ENCODE results near the gene PIP4K2B.
A peak's percentile ranks its signal among the peaks of the same experiment; 100 is the strongest.
"Not testable (repeated sequence)": the region's sequence is repeated elsewhere in the genome, so short reads cannot be mapped to it uniquely, and the experiment has no call there.

PIP4K2B gene

GRCh38 chr17:38799501-38800236, at the start of gene PIP4K2B:
Gene PIP4K2B, minus strand, starts transcription at chr17:38799556. Its CDS starts 132 bp downstream, at chr17:38799424.
- peak; percentile 92 for DNase-seq

- DNase-seq, result no peak
These were observed 49.2 kb upstream of the PIP4K2B start for GRCh38 chr17:38848557-38848891.

GRCh38 chr17:38844261-38844757, 45.0 kb upstream of the PIP4K2B start:
- no peak for DNase-seq

DNA sequence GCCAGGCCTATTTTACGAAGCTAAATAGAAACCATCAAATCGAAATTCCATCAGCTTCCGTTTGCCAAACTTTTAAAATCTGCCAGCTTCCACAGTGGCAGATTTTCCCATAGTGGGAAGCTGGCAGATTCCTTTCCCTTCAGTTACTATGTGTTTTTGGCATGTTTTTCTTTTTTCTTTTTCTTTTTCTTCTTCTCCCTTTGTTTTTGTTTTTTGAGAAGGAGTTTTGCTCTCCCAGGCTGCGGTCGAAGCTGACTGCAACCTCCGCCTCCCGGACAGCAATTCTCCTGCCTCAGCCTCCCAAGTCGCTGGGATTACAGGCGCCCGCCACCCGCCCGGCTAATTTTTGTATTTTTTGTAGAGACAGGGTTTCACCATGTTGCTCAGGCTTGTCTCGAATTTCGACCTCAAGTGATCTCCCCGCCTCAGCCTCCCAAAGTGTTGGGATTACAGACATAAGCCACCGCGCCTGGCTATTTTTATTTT, 26.4 kb upstream of the PIP4K2B start:
- no peak for DNase-seq

GRCh38 chr17:38824899-38825761, 25.8 kb upstream of the PIP4K2B start, which contains the start of gene CWC25:
Gene CWC25, minus strand, starts transcription at chr17:38825321. Its CDS starts 138 bp downstream, at chr17:38825183.
- peak; percentile 98 for DNase-seq

- peak; percentile 34 for DNase-seq
These were observed 16.3 kb upstream of the PIP4K2B start for GRCh38 chr17:38815576-38816193.

DNA sequence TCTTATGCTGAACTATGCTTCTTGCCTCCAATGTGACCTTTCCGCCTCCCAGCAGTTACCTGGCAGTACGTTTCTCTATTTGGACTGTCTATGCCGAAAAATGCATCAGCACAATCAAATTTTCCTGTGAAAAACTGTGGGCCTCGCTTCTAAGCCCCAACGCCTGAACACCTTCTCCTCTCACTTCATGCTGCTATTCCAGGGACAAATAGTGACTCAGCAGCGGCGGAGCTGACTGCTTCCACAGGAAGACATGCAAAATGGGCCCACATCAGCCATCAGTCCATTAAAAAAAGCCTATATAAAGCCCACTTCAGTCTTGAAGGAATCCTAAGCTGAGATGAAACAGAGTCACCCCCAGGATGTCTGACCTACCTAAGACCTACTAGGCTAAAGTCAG, 10.5 kb upstream of the PIP4K2B start:
- DNase-seq, result no peak

GRCh38 chr17:38800237-38800760, 943 bp upstream of the PIP4K2B start:
- no peak for DNase-seq

DNA sequence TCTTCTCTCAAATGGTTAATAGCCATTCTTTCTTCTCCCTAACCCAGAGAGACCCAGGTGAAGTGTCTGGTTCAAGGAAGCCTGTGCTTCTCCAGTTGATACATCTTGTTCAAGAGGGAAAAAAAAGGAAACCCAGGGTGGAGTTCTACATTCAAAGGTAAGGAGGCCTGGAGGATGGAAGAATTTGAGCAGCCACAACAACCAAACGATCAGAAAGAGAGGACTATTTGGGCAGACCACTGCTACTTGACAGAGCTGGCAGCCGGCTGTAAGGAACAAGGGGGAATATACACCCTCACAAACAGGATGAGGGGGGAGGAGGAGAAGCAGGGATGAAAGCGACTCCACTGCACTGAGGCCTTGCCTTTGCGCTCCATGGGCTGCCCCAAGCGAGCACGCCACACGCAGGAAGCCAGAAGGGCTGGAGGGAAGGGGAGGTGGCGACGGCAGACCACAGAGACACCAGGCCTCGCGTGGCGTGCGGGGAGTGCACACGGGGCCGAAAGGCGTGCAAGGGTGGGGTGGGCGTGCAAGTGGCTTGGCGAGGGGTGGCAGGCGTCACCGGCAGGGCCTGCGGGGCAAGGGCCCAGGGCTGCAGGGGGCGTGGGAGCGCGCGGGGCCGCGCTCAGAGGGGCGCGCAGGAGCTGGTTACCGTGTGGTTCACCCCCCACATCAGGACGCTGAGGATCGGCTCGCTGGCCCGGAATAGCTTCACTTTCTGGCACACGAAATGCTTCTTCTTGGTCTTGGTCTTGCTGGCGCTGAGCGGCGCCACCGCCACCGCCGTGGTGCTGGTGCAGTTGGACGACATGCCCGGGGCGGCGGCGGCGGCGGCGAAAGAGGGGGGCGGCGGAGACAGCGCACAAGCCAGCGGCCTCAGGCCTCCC, 499 bp downstream of the PIP4K2B start:
- peak; percentile 60 for DNase-seq

DNA sequence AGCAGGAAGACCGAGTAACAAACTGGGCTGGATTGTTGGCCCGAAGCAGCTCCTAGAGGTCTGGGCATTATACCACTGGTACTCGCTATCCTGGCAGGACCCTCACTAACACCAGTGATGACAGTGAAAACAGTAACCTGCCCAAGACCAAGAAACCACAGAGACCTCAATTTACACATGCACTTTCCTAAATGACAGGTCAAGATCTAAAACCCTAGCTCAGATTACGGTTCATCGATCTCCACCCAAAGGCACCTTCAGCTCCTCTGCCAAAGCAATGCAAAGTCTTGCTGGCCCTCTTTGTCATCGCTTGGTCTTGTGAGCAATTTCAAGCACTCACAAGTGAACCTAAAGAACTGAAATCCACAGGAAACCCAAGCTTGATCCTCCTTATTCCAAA, 1.5 kb downstream of the PIP4K2B start:
- DNase-seq, result no peak

DNA sequence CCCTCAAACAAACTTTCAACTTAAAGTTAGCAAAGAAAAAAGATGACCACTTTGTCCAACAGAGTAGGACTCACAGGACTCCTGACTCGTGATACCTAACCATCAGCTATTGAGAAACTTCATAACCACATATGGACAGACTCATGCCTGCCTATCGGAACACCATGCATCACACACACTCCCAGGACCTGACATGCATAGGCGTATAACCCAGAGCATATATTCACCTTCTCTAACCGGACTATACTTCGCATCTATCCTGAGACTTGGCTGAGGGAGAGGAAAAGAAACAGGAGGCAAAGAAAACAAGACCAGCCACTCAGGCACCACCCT, 2.2 kb downstream of the PIP4K2B start:
- no peak for DNase-seq

GRCh38 chr17:38796451-38797157, 2.8 kb downstream of the PIP4K2B start:
- no peak for DNase-seq

GRCh38 chr17:38794221-38794620, 5.1 kb downstream of the PIP4K2B start:
- no peak for DNase-seq

GRCh38 chr17:38791162-38791561, 8.2 kb downstream of the PIP4K2B start:
- no peak for DNase-seq

- not testable (repeated sequence) for DNase-seq
These were observed 9.1 kb downstream of the PIP4K2B start for GRCh38 chr17:38790148-38790707.

DNA sequence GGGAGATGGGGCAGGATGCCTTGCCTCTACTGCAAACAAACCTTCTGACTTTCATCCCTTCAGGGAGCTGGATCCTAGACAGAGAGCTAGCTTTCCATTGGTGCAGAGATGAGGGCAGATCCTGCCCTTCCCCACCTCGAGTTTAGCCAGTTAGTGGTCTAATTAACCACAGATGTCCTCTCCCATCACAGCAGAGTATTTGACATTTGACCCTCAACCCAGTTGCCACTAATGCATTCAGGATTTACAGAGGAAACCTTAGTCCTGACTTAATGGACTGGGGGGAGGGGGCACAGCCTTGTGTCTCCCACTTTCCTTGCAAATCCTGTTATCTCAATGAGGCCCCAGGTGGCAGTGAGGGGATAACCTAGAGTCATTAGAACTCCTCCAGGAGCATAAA, 10.2 kb downstream of the PIP4K2B start:
- no peak for DNase-seq

DNA sequence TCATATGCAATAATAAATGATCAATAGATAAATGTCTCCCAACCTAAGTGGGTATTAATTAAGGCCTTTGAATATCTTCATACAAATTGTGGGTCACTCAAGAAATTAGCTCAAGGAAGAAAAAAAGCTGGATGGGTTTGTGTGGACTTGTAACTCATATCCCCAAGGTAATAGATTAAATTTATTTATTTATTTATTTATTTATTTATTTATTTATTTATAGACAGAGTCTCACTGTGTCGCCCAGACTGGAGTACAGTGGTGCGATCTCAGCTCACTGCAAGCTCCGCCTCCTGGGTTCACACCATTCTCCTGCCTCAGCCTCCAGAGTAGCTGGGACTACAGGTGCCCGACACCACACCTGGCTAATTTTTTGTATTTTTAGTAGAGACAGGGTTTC, 11.4 kb downstream of the PIP4K2B start:
- not testable (repeated sequence) for DNase-seq

DNA sequence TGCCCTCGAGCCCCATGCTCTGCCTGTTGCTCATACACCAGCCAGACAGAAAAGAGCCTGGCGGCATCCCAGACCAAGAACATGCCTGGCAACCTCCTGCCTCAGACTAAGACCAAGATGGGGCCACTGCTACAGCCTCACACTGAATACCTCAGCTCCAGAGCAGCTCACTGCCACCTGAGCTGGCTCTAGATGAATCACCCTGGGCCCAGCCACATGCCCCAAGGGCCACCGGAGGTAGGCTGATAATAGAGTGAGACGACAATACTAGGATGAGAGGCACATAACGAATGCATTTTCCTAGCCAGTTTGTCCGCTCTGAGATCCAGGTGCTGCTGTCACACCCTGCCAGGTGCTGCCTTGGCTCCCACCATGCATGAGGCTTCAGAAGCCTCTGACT, 13.0 kb downstream of the PIP4K2B start:
- no peak for DNase-seq

DNA sequence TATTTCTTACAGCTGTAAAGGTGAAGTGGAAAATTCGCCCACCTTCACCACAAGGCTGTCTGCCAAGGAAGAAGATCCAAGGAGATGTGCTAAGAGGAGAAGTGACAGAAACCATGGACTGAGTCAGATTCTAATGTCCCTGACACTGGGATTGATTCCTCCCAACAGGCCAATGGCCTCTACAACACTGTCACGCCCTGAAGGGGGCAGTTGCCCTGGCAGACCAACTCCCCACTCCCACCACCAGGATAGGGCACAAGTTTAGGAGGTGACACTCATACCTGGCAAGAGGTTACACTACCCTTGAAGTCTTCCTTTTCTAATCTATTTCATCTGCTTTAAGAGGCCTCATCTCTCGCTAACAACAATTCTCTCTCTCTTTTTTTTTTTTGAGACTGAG, 16.1 kb downstream of the PIP4K2B start:
- no peak for DNase-seq

DNA sequence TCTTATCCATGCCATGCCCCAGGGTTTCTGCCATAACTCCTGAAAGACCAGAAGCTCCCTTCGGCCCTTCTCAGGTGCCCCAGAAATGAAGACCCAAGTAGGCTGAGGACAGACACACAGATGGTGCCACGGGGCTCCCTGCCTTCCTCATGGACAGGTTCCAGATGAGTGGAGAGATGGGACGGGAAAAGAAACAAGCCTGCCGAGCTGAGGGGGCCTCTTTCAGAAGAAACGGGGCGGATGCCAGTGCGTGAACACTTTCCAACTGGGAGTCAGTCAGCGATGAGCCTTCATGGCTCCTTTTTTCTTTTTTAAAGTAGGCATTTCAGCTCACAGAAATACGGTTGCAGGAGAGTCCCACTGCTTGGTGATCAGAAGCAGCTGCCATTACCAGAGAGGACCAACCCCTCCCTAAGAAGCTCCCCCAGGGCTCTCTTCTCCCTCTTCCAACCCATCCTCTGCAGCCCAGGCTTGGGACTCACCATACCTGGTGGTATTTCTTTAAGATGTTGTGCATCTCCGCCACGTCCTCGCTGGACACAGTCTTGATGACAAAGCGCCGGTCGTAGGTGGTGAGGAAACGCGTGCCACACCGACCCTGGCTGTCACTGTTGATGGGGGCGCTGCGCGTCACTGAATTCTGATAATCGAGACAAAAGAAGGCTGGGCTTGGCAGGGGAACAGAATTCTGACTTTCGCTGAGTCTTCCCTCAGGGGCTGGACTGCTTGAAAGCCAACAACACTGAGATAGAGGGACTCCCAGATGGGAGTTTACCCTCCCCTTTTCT, 19.2 kb downstream of the PIP4K2B start:
- no peak for DNase-seq
